SK-N-SH treated with all-trans-retinoic acid at 6 μM for 48 hours (cell line): Measurements from ENCODE around the gene OR1S2.

Experiments
- ARNTL ChIP-seq: fragments of 450-650 bp; formaldehyde crosslinking; IDR thresholded peaks from 2 replicates; pipeline ENCODE4 v1.5.0; 2020; ENCODE audit warnings: low read depth, mild to moderate bottlenecking, moderate library complexity, borderline replicate concordance
- GLIS3 ChIP-seq: fragments of 250-450 bp; sonication (Bioruptor Pico); IDR thresholded peaks from 2 replicates; pipeline ENCODE4 v1.5.0; 2020; ENCODE audit warnings: mild to moderate bottlenecking, moderate library complexity
- OSR1 ChIP-seq: fragments of 250-450 bp; sonication (Bioruptor Pico); IDR thresholded peaks from 2 replicates; pipeline ENCODE4 v1.8.0; 2022; ENCODE audit warnings: moderate library complexity, mild to moderate bottlenecking, inconsistent platforms
- RARB ChIP-seq: fragments of 250-450 bp; sonication (Bioruptor Pico); IDR thresholded peaks from 2 replicates; pipeline ENCODE4 v1.8.0; 2021; ENCODE audit warnings: mild to moderate bottlenecking, moderate library complexity
- TCF4 ChIP-seq: fragments of 250-450 bp; sonication (Bioruptor Pico); IDR thresholded peaks from 2 replicates; pipeline ENCODE4 v1.8.0; 2021; ENCODE audit warnings: mild to moderate bottlenecking, moderate library complexity, borderline replicate concordance
- TSHZ2 ChIP-seq: fragments of 250-450 bp; sonication (Bioruptor Pico); IDR thresholded peaks from 2 replicates; pipeline ENCODE4 v1.5.0; 2020; ENCODE audit warnings: mild to moderate bottlenecking, moderate library complexity

DNA sequence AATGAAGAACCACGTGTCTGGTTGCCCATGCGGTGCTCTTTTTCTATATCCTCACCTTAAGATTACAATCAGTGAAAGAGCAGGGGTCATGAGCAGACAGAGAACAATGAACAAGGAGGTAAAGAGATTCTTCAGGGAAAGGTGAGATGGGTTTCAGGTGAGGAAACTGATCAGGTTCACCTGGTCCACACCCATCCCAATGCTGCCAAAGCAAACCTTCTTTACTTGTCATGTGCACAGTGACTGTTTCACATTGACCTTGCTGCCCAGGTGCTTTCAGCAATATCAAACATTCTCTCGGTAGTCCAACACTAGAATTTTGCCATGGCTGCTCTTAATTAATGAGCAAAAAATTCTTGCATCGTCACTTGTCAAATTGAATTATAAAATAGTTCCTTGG is 39.6 kb downstream of the OR1S2 start:
- TF ChIP-seq OSR1 (CRISPR knock-in tag), result no peak
- TF ChIP-seq GLIS3 (CRISPR knock-in tag), result no peak
- TF ChIP-seq TCF4 (CRISPR knock-in tag), result no peak
- TF ChIP-seq ARNTL (CRISPR knock-in tag), result no peak
- TF ChIP-seq TSHZ2, result no peak
- no peak for TF ChIP-seq RARB (CRISPR knock-in tag)
